Esophagus squamous epithelium (tissue), 5 donors: Measurements from ENCODE around the gene TATDN2. TPM values are rescaled to one million over a fixed set of nuclear protein-coding genes. Genes with fewer than 3 reads are reported as not detected.

Experiments used
- DNase-seq: peaks from one replicate; lab custom pipeline; 2025; lab: John Stamatoyannopoulos, UW
- H3K27ac ChIP-seq, 4 donors: fragments of 200-600 bp; sonication (generic); one replicate each; pipeline ENCODE4 v1.5.1; 2016 to 2019; ENCODE audit warnings: mild to moderate bottlenecking in 1 of 4
- H3K27me3 ChIP-seq, 4 donors: fragments of 200-600 bp; sonication (generic); 1 replicate in 3 of 4; 2 replicates in 1 of 4; pipeline versions ENCODE4 v1.5.1 to v1.6.0; 2017 to 2021; ENCODE audit warnings: antibody characterized with exemption in 1 of 4
- H3K36me3 ChIP-seq, 3 donors: fragments of 200-600 bp; sonication (generic); one replicate each; pipeline ENCODE4 v1.5.1; 2016 to 2019
- H3K4me1 ChIP-seq, 3 donors: fragments of 200-600 bp; sonication (generic); one replicate each; pipeline ENCODE4 v1.5.1; 2017 to 2019
- H3K4me3 ChIP-seq, 4 donors: fragments of 200-600 bp; sonication (generic); 1 replicate in 3 of 4; 2 replicates in 1 of 4; pipeline ENCODE4 v1.5.1; 2016 to 2019; ENCODE audit warnings: mild to moderate bottlenecking in 2 of 4, moderate library complexity in 1 of 4
- H3K9me3 ChIP-seq, 3 donors: fragments of 200-600 bp; sonication (generic); one replicate each; pipeline ENCODE4 v1.5.1; 2016 to 2019
- POLR2A ChIP-seq, 4 donors: fragments of 450-650 bp; IDR thresholded peaks; one replicate each; pipeline ENCODE4 v1.6.1; 2017; ENCODE audit warnings: antibody characterized with exemption in 4 of 4, mild to moderate bottlenecking in 4 of 4, moderate library complexity in 3 of 4
- WGBS, 2 donors: methylation state at CpG; one replicate each; pipeline ENCODE4 v1.1.5; 2018; 5-methylcytosine and 5-hydroxymethylcytosine counted together
- intact Hi-C: fragments of 100-400 bp; cut with DNase I; formaldehyde crosslinking; loops from one replicate; pipeline ENCODE4 v1.15.0; 2022
- small RNA-seq, 4 donors: library from RNA; depleted of rRNA; stranded (forward); fragments of <200 nt; gene quantifications; one replicate each; pipeline ENCODE3, GENCODE V24; 2016
- total RNA-seq, 4 donors: library from RNA; depleted of rRNA; stranded (reverse); fragments of >200 nt; gene quantifications; one replicate each; pipeline ENCODE4 v1.1.0, GENCODE V29; 2016
- TF ChIP-seq, protein P1 (sequence below), 6 experiments: fragments of 450-650 bp in 4 of 6; fragments of 200-600 bp in 2 of 6; sonication (generic) in 2 of 6; IDR thresholded peaks; one replicate each; pipeline ENCODE4 v1.5.1; 2016 to 2019; ENCODE audit warnings: antibody characterized with exemption in 6 of 6, mild to moderate bottlenecking in 4 of 6, moderate library complexity in 4 of 6
- donor health status: DM: yes; HTN: yes; CAD: no.

The TATDN2 gene
- total RNA-seq, 4 donors from 2014 or later: 12.6 to 20.6 (median 17.1) TPM

DNA sequence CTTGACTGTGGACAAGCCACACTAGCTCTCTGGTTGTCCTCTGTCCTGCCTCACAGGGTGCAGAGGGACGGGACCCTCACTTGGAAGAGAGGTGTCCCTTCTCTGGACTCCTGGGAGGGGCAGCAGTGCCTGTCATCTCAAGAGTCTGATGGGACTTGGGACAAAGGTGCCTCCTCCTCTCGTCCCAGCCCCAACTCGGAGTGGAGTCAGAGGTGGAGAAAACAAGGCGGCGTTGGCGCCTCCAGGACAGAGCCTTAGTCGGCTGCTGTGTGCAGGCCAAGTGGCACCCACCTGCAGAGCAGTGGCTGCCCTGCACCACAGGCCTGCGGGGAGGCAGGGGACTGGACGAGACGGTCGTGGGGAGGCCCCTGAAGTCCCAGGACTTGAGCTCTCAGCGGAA is 82.1 kb downstream of the TATDN2 start:
- no peak overlapping the region for H3K27ac ChIP-seq
- no peak overlapping the region for H3K4me3 ChIP-seq
- H3K4me1 ChIP-seq: no peaks in the 10 kb centered on the region
- H3K36me3 ChIP-seq: no peaks in the 10 kb centered on the region
- peaks cover 0 to 78% (median 0%) of the 10 kb centered on the region in 4 donors for H3K27me3 ChIP-seq
- no peak for DNase-seq
- 60% methylated on average over 1 of the region's 12 CpGs; no CpG with 5 or more reads in 1 of the 2 donors for WGBS, 2 donors
- TF ChIP-seq POLR2A (IDR thresholded peaks at IDR 0.05): no peak
- TF ChIP-seq, protein P1, sequence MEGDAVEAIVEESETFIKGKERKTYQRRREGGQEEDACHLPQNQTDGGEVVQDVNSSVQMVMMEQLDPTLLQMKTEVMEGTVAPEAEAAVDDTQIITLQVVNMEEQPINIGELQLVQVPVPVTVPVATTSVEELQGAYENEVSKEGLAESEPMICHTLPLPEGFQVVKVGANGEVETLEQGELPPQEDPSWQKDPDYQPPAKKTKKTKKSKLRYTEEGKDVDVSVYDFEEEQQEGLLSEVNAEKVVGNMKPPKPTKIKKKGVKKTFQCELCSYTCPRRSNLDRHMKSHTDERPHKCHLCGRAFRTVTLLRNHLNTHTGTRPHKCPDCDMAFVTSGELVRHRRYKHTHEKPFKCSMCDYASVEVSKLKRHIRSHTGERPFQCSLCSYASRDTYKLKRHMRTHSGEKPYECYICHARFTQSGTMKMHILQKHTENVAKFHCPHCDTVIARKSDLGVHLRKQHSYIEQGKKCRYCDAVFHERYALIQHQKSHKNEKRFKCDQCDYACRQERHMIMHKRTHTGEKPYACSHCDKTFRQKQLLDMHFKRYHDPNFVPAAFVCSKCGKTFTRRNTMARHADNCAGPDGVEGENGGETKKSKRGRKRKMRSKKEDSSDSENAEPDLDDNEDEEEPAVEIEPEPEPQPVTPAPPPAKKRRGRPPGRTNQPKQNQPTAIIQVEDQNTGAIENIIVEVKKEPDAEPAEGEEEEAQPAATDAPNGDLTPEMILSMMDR (IDR thresholded peaks at IDR 0.05): no peak
- intact Hi-C loops: no loop called here
- H3K9me3 ChIP-seq: no peaks in the 10 kb centered on the region

Small RNAs within 50 kb of the gene (small RNA-seq; reads per million reads assigned to genes)
- gene MIR378B: 0 to 0.27 (median 0.08) reads per million in 4 donors
- gene RF02126: 0 reads per million in 4 donors

Other genes with a start within 250 kb of the TATDN2 start
- gene FANCD2, start 222.0 kb upstream of the TATDN2 start, total RNA-seq: 10 to 100 TPM in 2 of 4 donors, 1 to 10 TPM in 2; 3.8 to 15.5 (median 11.1) TPM
- not detected for gene FANCD2OS, start 140.2 kb upstream of the TATDN2 start, total RNA-seq
- 100 to 1,000 TPM in 2 of 4 donors, 10 to 100 TPM in 2; 52.0 to 134 (median 100) TPM for gene BRK1, start 132.8 kb upstream of the TATDN2 start, total RNA-seq
- 10 to 100 TPM; 30.4 to 38.7 (median 34.4) TPM for gene VHL, start 106.7 kb upstream of the TATDN2 start, total RNA-seq
- 10 to 100 TPM in 2 of 4 donors, 1 to 10 TPM in 2; 4.4 to 23.3 (median 9.6) TPM for gene IRAK2, start 83.5 kb upstream of the TATDN2 start, total RNA-seq
- 1 to 10 TPM in 1 of 4 donors, under 1 TPM in 1, not detected in 2; 0.38 to 1.5 TPM for gene GHRL, start 44.5 kb downstream of the TATDN2 start, total RNA-seq
- gene SEC13, start 72.7 kb downstream of the TATDN2 start, total RNA-seq: 100 to 1,000 TPM in 2 of 4 donors, 10 to 100 TPM in 2; 80.3 to 109 (median 94.7) TPM